ENCODE results near the gene PIBF1. TPM values are rescaled to one million over a fixed set of nuclear protein-coding genes. Genes with fewer than 3 reads are reported as not detected.

Gene PIBF1, protein sequence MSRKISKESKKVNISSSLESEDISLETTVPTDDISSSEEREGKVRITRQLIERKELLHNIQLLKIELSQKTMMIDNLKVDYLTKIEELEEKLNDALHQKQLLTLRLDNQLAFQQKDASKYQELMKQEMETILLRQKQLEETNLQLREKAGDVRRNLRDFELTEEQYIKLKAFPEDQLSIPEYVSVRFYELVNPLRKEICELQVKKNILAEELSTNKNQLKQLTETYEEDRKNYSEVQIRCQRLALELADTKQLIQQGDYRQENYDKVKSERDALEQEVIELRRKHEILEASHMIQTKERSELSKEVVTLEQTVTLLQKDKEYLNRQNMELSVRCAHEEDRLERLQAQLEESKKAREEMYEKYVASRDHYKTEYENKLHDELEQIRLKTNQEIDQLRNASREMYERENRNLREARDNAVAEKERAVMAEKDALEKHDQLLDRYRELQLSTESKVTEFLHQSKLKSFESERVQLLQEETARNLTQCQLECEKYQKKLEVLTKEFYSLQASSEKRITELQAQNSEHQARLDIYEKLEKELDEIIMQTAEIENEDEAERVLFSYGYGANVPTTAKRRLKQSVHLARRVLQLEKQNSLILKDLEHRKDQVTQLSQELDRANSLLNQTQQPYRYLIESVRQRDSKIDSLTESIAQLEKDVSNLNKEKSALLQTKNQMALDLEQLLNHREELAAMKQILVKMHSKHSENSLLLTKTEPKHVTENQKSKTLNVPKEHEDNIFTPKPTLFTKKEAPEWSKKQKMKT
- total RNA-seq (2012; rRNA removed), result 17.5 and 20.5 TPM in 2 replicates

DNA sequence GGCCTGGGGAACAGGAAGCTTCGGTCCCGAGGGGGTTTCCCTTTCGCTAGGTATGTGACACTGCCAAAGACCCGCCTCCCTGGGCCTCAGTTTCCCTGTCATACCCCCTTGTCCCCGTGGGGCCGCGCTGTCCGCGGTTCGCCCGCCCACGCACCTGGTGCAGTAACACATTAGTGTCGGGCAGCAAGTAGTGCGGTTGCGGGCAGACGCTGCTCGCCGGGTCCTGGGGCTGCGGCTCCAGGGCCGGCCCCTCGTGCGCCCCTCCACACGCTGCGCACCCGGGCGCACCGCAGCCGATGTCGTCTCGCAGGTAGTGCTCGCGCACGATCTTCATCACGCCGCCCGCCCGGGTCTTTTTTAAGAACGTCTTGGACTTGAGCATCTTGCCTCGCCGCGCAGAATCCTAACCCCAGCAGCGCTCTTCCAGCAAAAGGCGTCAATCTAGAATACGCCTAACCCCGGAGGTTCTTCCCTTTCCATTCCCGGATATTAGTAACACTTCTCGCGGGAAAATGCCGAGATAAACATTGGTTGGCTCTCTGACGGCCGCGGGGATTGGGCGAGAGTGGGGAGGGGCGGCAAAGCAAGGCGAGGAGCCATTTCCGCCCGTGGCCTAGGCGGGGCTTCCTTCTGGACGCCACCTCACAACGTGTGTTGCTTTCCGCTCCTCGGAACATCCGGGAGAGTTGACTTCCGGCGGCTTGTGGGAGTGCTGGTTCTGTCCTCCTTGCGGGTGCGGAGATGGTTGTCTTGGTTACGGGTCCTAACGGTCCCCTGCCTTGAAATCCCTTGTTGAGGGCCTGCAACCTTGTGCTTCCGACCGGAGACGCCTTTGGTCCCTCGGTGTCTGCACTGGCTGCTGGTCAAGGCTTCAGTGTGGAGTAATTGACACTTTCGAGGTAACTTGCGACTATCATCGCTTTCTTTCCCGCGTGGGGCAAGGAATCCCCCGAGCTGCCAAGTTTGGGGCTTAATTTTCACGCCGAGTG is at the start of gene PIBF1, which contains the start of gene DIS3:
Gene PIBF1 (plus strand): TSS at position 683 of the 989 bp plus-strand sequence. CDS start 1,337 bp downstream, outside the sequence.
Gene DIS3 (minus strand): TSS at position 450 of the 989 bp plus-strand sequence. CDS start 68 bp downstream, at position 382.
- Histone ChIP-seq H3K4me3 (ENCODE audit: low read length) (peak within 1 kb of the TSS; percentile 83), H3K27me3 (ENCODE audit: control insufficient read depth, insufficient read depth, low read length) (no peaks in the 10 kb centered on the region), H3K36me3 (ENCODE audit: insufficient read depth, low read length) (peaks cover 23% of the 10 kb centered on the region), H3K4me2 (ENCODE audit: low read length) (peak within 1 kb of the TSS; percentile 85), H3K4me1 (ENCODE audit: control insufficient read depth, insufficient read depth, low read length) (peaks cover 17% of the 10 kb centered on the region), H3K9ac (ENCODE audit: low read depth, low read length) (peak within 1 kb of the TSS; percentile 94), H3K9me3 (replicated peaks; ENCODE audit: low read length) (no peaks in the 10 kb centered on the region)

DNA sequence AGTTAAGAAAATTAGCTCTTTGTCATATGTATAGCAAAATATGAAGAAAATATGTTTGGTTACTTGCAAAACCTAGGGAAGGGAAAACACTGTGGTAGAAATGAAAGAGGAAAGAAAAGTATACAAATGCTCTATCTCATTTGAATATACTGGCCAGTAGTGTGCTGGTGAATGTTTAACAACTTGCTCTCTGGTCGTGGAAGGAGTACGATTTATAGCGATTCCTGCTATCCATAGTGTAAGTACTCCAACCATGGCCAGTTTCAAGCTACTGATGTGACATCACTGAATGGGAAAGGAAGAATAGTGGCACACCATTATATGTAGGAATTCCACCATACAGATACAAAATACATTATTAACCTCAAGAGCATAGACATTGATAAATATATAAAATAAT is 44.9 kb upstream of the PIBF1 start:
- Histone ChIP-seq H3K9ac (ENCODE audit: low read depth, low read length) (no peak overlapping the region), H3K4me1 (ENCODE audit: control insufficient read depth, insufficient read depth, low read length) (no peaks in the 10 kb centered on the region), H3K4me2 (ENCODE audit: low read length) (no peak overlapping the region), H3K36me3 (ENCODE audit: insufficient read depth, low read length) (peaks cover 23% of the 10 kb centered on the region), H3K9me3 (replicated peaks; ENCODE audit: low read length) (no peaks in the 10 kb centered on the region), H3K27me3 (ENCODE audit: control insufficient read depth, insufficient read depth, low read length) (no peaks in the 10 kb centered on the region), H3K4me3 (ENCODE audit: low read length) (no peak overlapping the region)

DNA sequence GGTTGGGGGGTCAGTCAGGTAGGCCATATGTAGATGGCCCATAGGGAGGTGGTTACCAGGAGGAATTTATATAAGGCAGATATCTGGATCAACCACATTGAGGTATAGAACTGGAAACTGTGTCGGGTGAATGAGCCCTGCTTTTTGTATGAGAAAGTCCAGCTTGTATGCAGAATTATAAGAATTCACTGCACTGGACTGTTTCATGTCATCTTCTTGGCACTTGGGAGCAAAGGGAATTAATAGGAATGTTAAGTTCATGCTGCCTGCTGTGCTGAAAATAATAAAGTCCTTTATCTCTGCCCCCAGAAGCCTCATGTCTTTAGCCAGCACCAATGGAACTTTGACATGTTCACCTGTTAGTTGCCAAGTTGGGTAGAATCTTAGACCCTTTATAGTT is 41.9 kb upstream of the PIBF1 start:
- Histone ChIP-seq H3K4me2 (ENCODE audit: low read length) (no peak overlapping the region), H3K27me3 (ENCODE audit: control insufficient read depth, insufficient read depth, low read length) (no peaks in the 10 kb centered on the region), H3K4me1 (ENCODE audit: control insufficient read depth, insufficient read depth, low read length) (no peaks in the 10 kb centered on the region), H3K36me3 (ENCODE audit: insufficient read depth, low read length) (peaks cover 31% of the 10 kb centered on the region), H3K4me3 (ENCODE audit: low read length) (no peak overlapping the region), H3K9me3 (replicated peaks; ENCODE audit: low read length) (no peaks in the 10 kb centered on the region), H3K9ac (ENCODE audit: low read depth, low read length) (no peak overlapping the region)

DNA sequence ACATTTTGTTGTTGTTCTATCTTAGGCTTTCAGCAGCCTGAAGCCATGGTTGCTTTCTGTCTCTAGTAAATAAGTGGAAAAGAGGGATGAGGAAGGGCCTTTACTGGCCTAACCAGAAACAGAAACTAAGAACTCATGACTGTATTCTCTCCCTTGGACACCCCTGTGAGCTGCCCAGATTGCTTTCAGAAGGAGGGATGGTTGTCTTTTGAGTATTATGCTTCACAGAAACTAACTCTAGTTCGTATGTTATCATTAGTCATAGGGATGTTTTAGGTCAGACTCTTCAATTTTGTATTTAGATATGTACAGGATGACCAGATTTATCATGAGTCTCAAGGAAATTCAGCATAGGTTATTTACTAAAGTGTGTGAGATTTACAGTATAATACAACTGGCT is 36.7 kb upstream of the PIBF1 start:
- peaks cover 50% of the 10 kb centered on the region for H3K36me3 ChIP-seq (ENCODE audit: insufficient read depth, low read length)
- H3K9me3 ChIP-seq (replicated peaks; ENCODE audit: low read length), result no peaks in the 10 kb centered on the region
- no peak overlapping the region for H3K9ac ChIP-seq (ENCODE audit: low read depth, low read length)
- no peak overlapping the region for H3K4me2 ChIP-seq (ENCODE audit: low read length)
- no peaks in the 10 kb centered on the region for H3K4me1 ChIP-seq (ENCODE audit: control insufficient read depth, insufficient read depth, low read length)
- no peak overlapping the region for H3K4me3 ChIP-seq (ENCODE audit: low read length)
- no peaks in the 10 kb centered on the region for H3K27me3 ChIP-seq (ENCODE audit: control insufficient read depth, insufficient read depth, low read length)

DNA sequence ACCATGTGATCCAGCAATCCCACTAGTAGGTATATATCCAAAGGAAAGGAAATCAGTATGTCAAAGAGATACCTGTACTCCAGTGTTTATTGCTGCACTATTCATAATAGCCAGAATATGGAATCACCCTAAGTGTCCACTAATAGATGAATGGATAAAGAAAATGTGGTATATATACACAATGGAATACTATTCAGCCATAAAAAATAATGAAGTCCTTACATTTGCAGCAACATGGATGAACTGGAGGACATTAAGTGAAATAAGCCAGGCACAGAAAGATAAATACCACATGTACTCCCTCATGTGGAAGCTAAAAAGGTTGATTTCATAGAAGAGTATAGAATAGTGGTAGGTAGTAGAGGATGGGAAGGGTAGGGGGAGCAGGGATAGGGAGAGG is 30.7 kb upstream of the PIBF1 start:
- Histone ChIP-seq H3K4me3 (ENCODE audit: low read length) (no peak overlapping the region), H3K27me3 (ENCODE audit: control insufficient read depth, insufficient read depth, low read length) (no peaks in the 10 kb centered on the region), H3K36me3 (ENCODE audit: insufficient read depth, low read length) (peaks cover 75% of the 10 kb centered on the region), H3K9me3 (replicated peaks; ENCODE audit: low read length) (no peaks in the 10 kb centered on the region), H3K4me2 (ENCODE audit: low read length) (no peak overlapping the region), H3K9ac (ENCODE audit: low read depth, low read length) (no peak overlapping the region), H3K4me1 (ENCODE audit: control insufficient read depth, insufficient read depth, low read length) (no peaks in the 10 kb centered on the region)

DNA sequence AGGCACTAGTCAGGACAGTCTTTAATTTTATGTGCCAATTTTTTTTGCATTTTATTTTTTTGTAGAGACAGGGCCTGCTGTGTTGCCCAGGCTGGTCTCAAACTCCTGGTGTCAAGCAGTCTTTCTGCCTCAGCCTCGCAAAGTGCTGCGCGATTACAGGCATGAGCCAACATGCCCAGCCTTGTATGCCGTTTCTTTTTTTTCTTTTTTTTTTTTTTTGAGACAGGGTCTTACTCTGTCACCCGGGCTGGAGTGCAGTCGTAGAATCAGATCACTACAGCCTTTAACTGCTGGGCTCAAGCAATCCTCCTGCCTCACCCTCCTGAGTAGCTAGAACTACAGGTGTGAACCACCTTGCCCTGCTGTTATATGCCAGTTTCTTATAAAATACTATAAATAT is 27.8 kb upstream of the PIBF1 start:
- H3K4me3 ChIP-seq (ENCODE audit: low read length), result no peak overlapping the region
- H3K36me3 ChIP-seq (ENCODE audit: insufficient read depth, low read length), result peaks cover 83% of the 10 kb centered on the region
- no peaks in the 10 kb centered on the region for H3K4me1 ChIP-seq (ENCODE audit: control insufficient read depth, insufficient read depth, low read length)
- no peak overlapping the region for H3K9ac ChIP-seq (ENCODE audit: low read depth, low read length)
- no peaks in the 10 kb centered on the region for H3K27me3 ChIP-seq (ENCODE audit: control insufficient read depth, insufficient read depth, low read length)
- no peak overlapping the region for H3K4me2 ChIP-seq (ENCODE audit: low read length)
- H3K9me3 ChIP-seq (replicated peaks; ENCODE audit: low read length), result no peaks in the 10 kb centered on the region

DNA sequence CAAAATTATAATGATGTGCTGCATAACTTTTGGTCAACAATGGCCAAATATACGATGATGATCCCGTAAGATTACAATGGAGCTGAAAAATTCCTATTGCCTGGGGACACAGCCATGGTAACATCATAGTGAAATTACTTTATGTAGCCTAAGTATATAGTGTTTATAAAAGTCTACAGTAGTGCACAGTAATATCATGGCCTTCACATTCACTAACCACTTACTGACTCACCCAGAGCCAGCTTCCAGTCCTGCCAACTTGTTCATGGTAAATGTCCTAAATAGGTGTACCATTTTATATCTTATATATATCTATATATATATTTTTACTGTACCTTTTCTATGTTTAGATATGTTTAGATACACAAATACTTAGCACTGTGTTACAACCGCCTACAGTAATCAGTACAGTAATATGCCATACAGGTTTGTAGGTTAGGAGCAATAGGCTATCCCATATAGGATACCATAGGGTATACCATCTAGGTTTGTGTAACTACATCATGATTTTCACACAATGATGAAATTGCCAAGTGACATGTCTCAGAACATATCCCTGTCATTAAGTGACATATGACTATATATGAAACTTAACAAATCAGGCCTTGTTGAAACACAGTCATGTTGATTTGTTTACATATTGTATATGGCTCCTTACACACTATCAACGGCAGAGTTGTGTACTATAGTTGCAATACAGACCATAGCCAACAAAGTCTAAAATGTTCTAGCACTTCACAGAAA is 24.0 kb upstream of the PIBF1 start:
- Histone ChIP-seq H3K9ac (ENCODE audit: low read depth, low read length) (no peak overlapping the region), H3K4me1 (ENCODE audit: control insufficient read depth, insufficient read depth, low read length) (no peaks in the 10 kb centered on the region), H3K27me3 (ENCODE audit: control insufficient read depth, insufficient read depth, low read length) (no peaks in the 10 kb centered on the region), H3K9me3 (replicated peaks; ENCODE audit: low read length) (no peaks in the 10 kb centered on the region), H3K4me2 (ENCODE audit: low read length) (no peak overlapping the region), H3K36me3 (ENCODE audit: insufficient read depth, low read length) (peaks cover 93% of the 10 kb centered on the region), H3K4me3 (ENCODE audit: low read length) (no peak overlapping the region)

- Histone ChIP-seq H3K4me1 (ENCODE audit: control insufficient read depth, insufficient read depth, low read length) (no peaks in the 10 kb centered on the region), H3K27me3 (ENCODE audit: control insufficient read depth, insufficient read depth, low read length) (no peaks in the 10 kb centered on the region), H3K36me3 (ENCODE audit: insufficient read depth, low read length) (peaks cover 88% of the 10 kb centered on the region)
Observed at GRCh38 chr13:72760189-72760588, 21.7 kb upstream of the PIBF1 start.

GRCh38 chr13:72763411-72763810 is 18.5 kb upstream of the PIBF1 start:
- Histone ChIP-seq H3K4me2 (ENCODE audit: low read length) (no peak overlapping the region), H3K4me1 (ENCODE audit: control insufficient read depth, insufficient read depth, low read length) (no peaks in the 10 kb centered on the region), H3K9me3 (replicated peaks; ENCODE audit: low read length) (no peaks in the 10 kb centered on the region), H3K27me3 (ENCODE audit: control insufficient read depth, insufficient read depth, low read length) (no peaks in the 10 kb centered on the region), H3K4me3 (ENCODE audit: low read length) (no peak overlapping the region), H3K9ac (ENCODE audit: low read depth, low read length) (no peak overlapping the region), H3K36me3 (ENCODE audit: insufficient read depth, low read length) (peaks cover 93% of the 10 kb centered on the region)

More at GRCh38 chr13:72760189-72760588, 21.7 kb upstream of the PIBF1 start:
- Histone ChIP-seq H3K9ac (ENCODE audit: low read depth, low read length) (no peak overlapping the region), H3K9me3 (replicated peaks; ENCODE audit: low read length) (no peaks in the 10 kb centered on the region), H3K4me3 (ENCODE audit: low read length) (no peak overlapping the region), H3K4me2 (ENCODE audit: low read length) (no peak overlapping the region)

GRCh38 chr13:72774019-72774418 is 7.9 kb upstream of the PIBF1 start:
- Histone ChIP-seq H3K4me3 (ENCODE audit: low read length) (no peak overlapping the region), H3K4me2 (ENCODE audit: low read length) (no peak overlapping the region), H3K27me3 (ENCODE audit: control insufficient read depth, insufficient read depth, low read length) (no peaks in the 10 kb centered on the region), H3K4me1 (ENCODE audit: control insufficient read depth, insufficient read depth, low read length) (no peaks in the 10 kb centered on the region), H3K36me3 (ENCODE audit: insufficient read depth, low read length) (peaks cover 89% of the 10 kb centered on the region), H3K9ac (ENCODE audit: low read depth, low read length) (no peak overlapping the region), H3K9me3 (replicated peaks; ENCODE audit: low read length) (no peaks in the 10 kb centered on the region)
